ENCODE data around the gene RNF125. TPM values are rescaled to one million over a fixed set of nuclear protein-coding genes. Genes with fewer than 3 reads are reported as not detected.

The RNF125 gene
- total and polyA plus RNA-seq, 2 donors (not counting 1 experiment from before 2014, with no cell fraction given): 5.6 to 7.7 TPM

DNA sequence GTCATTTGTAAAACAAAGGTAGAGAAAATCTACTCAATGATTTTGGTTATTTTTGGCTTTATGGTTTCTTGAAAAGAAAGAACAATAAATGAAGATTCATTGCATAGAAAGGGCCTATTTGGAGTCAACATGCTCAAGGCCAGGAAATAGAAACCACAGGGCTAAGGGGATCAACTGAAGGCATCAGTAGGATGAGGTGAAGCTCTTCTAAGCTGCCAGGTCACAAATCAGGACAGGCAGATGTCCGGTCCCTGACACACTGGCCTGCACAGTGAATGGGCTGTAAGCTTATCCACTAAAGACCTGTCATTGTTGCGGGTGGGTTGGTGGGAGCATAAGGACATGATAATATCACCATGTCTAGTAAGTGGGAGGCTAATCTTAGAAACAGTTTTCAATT, 41.4 kb downstream of the RNF125 start:
- no peak overlapping the region for H3K4me2 ChIP-seq (replicated peaks; ENCODE audit: low read depth, low read length, poor library complexity, severe bottlenecking)
- CTCF ChIA-PET: interaction anchor here (0.7 to 3.1 kb wide), 2 partner anchors 12 to 22 kb away, joined by 3 to 11 read pairs; no protein-coding TSS in a partner anchor
- intact Hi-C loops (cut with micrococcal nuclease): no loop called here
- no peak overlapping the region for H3K4me3 ChIP-seq (ENCODE audit: control extremely low read depth in 1 of 5, extremely low read depth in 1 of 5, insufficient read depth in 1 of 5, low read depth in 2 of 5, low read length in 4 of 5)
- ATAC-seq (ENCODE audit: low read depth) (no peak), DNase-seq (no peak)
- 40% methylated on average over 1 of the region's 2 CpGs for WGBS (ENCODE audit: insufficient coverage)
- H4K20me1 ChIP-seq (ENCODE audit: control insufficient read depth, insufficient read depth, low read length, poor library complexity, severe bottlenecking): no peaks in the 10 kb centered on the region
- no peak overlapping the region for H3K4me3 Mint-ChIP-seq
- no peaks in the 10 kb centered on the region for H3K27me3 ChIP-seq (replicated peaks in 1 of 4; ENCODE audit: control extremely low read depth in 1 of 4, control insufficient read depth in 3 of 4, insufficient read depth in 4 of 4, low read length in 3 of 4)
- POLR2A ChIA-PET: no interaction called here
- no peak overlapping the region for H3K27ac ChIP-seq (ENCODE audit: low read length in 2 of 2)
- H3K4me1 Mint-ChIP-seq: no peaks in the 10 kb centered on the region
- no peaks in the 10 kb centered on the region for H3K9me3 ChIP-seq (ENCODE audit: control extremely low read depth in 1 of 3, control insufficient read depth in 2 of 3, insufficient read depth in 1 of 3, low read length in 2 of 3)
- no peaks in the 10 kb centered on the region for H3K79me2 ChIP-seq (ENCODE audit: control insufficient read depth, insufficient read depth, low read length)
- H3K27ac Mint-ChIP-seq: no peak overlapping the region
- H3K27me3 Mint-ChIP-seq: no peaks in the 10 kb centered on the region
- no peaks in the 10 kb centered on the region for H3K9me3 Mint-ChIP-seq (ENCODE audit: insufficient read depth)
- H2AFZ ChIP-seq (ENCODE audit: insufficient read depth, low read depth, low read length, poor library complexity, severe bottlenecking): no peak overlapping the region
- H3K4me1 ChIP-seq (ENCODE audit: control insufficient read depth in 2 of 2, insufficient read depth in 2 of 2, low read length in 2 of 2): no peaks in the 10 kb centered on the region
- H3K36me3 ChIP-seq (replicated peaks in 1 of 2; ENCODE audit: control extremely low read depth in 1 of 2, control insufficient read depth in 1 of 2, extremely low read depth in 1 of 2, insufficient read depth in 2 of 2, low read length in 1 of 2): peaks cover 0 to 2% of the 10 kb centered on the region in 2 experiments
- no peak overlapping the region for H3K9ac ChIP-seq (ENCODE audit: low read length)
- TF ChIP-seq, protein P1, sequence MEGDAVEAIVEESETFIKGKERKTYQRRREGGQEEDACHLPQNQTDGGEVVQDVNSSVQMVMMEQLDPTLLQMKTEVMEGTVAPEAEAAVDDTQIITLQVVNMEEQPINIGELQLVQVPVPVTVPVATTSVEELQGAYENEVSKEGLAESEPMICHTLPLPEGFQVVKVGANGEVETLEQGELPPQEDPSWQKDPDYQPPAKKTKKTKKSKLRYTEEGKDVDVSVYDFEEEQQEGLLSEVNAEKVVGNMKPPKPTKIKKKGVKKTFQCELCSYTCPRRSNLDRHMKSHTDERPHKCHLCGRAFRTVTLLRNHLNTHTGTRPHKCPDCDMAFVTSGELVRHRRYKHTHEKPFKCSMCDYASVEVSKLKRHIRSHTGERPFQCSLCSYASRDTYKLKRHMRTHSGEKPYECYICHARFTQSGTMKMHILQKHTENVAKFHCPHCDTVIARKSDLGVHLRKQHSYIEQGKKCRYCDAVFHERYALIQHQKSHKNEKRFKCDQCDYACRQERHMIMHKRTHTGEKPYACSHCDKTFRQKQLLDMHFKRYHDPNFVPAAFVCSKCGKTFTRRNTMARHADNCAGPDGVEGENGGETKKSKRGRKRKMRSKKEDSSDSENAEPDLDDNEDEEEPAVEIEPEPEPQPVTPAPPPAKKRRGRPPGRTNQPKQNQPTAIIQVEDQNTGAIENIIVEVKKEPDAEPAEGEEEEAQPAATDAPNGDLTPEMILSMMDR (IDR thresholded peaks at IDR 0.05): no peak
- TF ChIP-seq EZH2 (IDR thresholded peaks at IDR 0.05; ENCODE audit: borderline replicate concordance, insufficient read depth, low read depth, low read length, poor library complexity, severe bottlenecking): no peak

DNA sequence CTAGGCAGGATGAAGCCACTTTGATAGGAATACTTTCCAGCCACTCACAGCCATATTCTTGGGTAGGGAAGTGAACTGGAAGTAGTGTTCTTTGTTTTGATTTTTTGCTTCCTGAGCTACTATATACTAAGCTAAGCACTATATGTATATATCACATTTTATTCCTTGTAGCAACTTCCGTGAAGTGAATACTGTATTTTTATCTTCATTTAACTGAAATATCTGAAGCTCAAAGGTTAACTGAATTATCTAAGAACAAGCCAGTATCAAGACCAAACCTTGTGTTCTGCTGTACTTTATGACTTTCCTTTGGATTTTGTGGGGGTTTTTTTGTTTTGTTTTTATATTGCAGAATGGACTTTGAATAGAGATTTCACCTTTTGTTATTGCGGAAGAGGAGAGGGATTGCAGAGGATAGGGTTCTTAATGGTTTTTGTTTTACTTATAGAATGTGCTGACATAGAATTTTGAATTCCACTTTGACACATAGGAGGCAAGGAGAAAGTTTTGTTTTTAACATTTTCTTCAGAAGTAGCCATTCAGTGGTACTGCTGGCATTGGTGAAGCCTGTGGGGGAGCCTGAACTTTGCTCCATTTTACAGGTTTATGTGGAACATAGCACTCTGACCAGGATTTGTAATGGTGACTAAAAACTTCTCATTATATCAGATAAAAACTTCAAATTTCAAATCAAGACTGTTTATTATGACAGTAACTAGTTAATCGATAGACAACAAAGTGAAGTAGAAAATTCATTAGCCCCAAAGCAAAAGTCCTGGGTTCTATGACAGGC, 48.9 kb downstream of the RNF125 start:
- H3K27ac Mint-ChIP-seq: no peak overlapping the region
- Histone ChIP-seq H2AFZ (ENCODE audit: insufficient read depth, low read depth, low read length, poor library complexity, severe bottlenecking) (no peak overlapping the region), H3K9me3 (ENCODE audit: control extremely low read depth in 1 of 3, control insufficient read depth in 2 of 3, insufficient read depth in 1 of 3, low read length in 2 of 3) (no peaks in the 10 kb centered on the region), H3K27ac (ENCODE audit: low read length in 2 of 2) (no peak overlapping the region), H3K79me2 (ENCODE audit: control insufficient read depth, insufficient read depth, low read length) (no peaks in the 10 kb centered on the region), H3K4me2 (replicated peaks; ENCODE audit: low read depth, low read length, poor library complexity, severe bottlenecking) (no peak overlapping the region), H3K9ac (ENCODE audit: low read length) (no peak overlapping the region), H3K4me1 (ENCODE audit: control insufficient read depth in 2 of 2, insufficient read depth in 2 of 2, low read length in 2 of 2) (no peaks in the 10 kb centered on the region), H3K4me3 (ENCODE audit: control extremely low read depth in 1 of 5, extremely low read depth in 1 of 5, insufficient read depth in 1 of 5, low read depth in 2 of 5, low read length in 4 of 5) (no peak overlapping the region), H3K36me3 (replicated peaks in 1 of 2; ENCODE audit: control extremely low read depth in 1 of 2, control insufficient read depth in 1 of 2, extremely low read depth in 1 of 2, insufficient read depth in 2 of 2, low read length in 1 of 2) (peaks cover 0 to 4% of the 10 kb centered on the region in 2 experiments), H3K27me3 (replicated peaks in 1 of 4; ENCODE audit: control extremely low read depth in 1 of 4, control insufficient read depth in 3 of 4, insufficient read depth in 4 of 4, low read length in 3 of 4) (no peaks in the 10 kb centered on the region), H4K20me1 (ENCODE audit: control insufficient read depth, insufficient read depth, low read length, poor library complexity, severe bottlenecking) (no peaks in the 10 kb centered on the region)
- intact Hi-C loops (cut with micrococcal nuclease): no loop called here
- no peak overlapping the region for H3K4me3 Mint-ChIP-seq
- no peaks in the 10 kb centered on the region for H3K9me3 Mint-ChIP-seq (ENCODE audit: insufficient read depth)
- ATAC-seq (ENCODE audit: low read depth): no peak
- H3K27me3 Mint-ChIP-seq: no peaks in the 10 kb centered on the region
- H3K4me1 Mint-ChIP-seq: no peaks in the 10 kb centered on the region
- POLR2A ChIA-PET: no interaction called here
- CTCF ChIA-PET: no interaction called here
- no peak for TF ChIP-seq EZH2 (IDR thresholded peaks at IDR 0.05; ENCODE audit: borderline replicate concordance, insufficient read depth, low read depth, low read length, poor library complexity, severe bottlenecking)
- TF ChIP-seq, protein P1 (IDR thresholded peaks at IDR 0.05): no peak
- WGBS (ENCODE audit: insufficient coverage): 100% methylated on average over 1 of the region's 3 CpGs
- no peak for DNase-seq

All from B cell (primary cell).